Right atrium auricular region (tissue), 2 donors: ENCODE data around the gene TTLL11. TPM values are rescaled to one million over a fixed set of nuclear protein-coding genes. Genes with fewer than 3 reads are reported as not detected.

Source experiments
- DNase-seq: peaks from one replicate; pipeline ENCODE4 v3.0.0-alpha.2; 2019; ENCODE audit warnings: low spot score
- H3K27ac ChIP-seq, 2 donors: fragments of 200-600 bp; sonication (generic); 1 replicate in 1 of 2; 2 replicates in 1 of 2; pipeline ENCODE4 v1.5.1; 2016 to 2019
- H3K27me3 ChIP-seq, 2 donors: fragments of 200-600 bp; sonication (generic); one replicate each; pipeline versions ENCODE4 v1.5.1 to v1.6.0; 2017 to 2019
- H3K36me3 ChIP-seq: fragments of 200-600 bp; sonication (generic); one replicate; pipeline ENCODE4 v1.5.1; 2016
- H3K4me1 ChIP-seq, 2 donors: fragments of 200-600 bp; sonication (generic); one replicate each; pipeline versions ENCODE4 v1.5.1 to v1.6.0; 2017 to 2019
- H3K4me3 ChIP-seq, 2 donors: fragments of 200-600 bp; sonication (generic); 1 replicate in 1 of 2; 2 replicates in 1 of 2; pipeline ENCODE4 v1.5.1; 2017 to 2019; ENCODE audit warnings: mild to moderate bottlenecking in 1 of 2, moderate library complexity in 1 of 2
- H3K9me3 ChIP-seq, 2 donors: fragments of 200-600 bp; sonication (generic); one replicate each; pipeline ENCODE4 v1.5.1; 2019
- CTCF ChIP-seq, 2 donors: fragments of 200-600 bp; sonication (generic); IDR thresholded peaks; one replicate each; pipeline ENCODE4 v1.5.1; 2019; ENCODE audit warnings: antibody characterized with exemption in 2 of 2
- total RNA-seq, 2 donors: library from RNA; depleted of rRNA; stranded (reverse); fragments of >200 nt; gene quantifications; one replicate each; pipeline ENCODE4 v1.1.0, GENCODE V29; 2016

TTLL11 gene
- total RNA-seq, 2 donors from 2014 or later: 5.9 to 7.8 TPM

DNA sequence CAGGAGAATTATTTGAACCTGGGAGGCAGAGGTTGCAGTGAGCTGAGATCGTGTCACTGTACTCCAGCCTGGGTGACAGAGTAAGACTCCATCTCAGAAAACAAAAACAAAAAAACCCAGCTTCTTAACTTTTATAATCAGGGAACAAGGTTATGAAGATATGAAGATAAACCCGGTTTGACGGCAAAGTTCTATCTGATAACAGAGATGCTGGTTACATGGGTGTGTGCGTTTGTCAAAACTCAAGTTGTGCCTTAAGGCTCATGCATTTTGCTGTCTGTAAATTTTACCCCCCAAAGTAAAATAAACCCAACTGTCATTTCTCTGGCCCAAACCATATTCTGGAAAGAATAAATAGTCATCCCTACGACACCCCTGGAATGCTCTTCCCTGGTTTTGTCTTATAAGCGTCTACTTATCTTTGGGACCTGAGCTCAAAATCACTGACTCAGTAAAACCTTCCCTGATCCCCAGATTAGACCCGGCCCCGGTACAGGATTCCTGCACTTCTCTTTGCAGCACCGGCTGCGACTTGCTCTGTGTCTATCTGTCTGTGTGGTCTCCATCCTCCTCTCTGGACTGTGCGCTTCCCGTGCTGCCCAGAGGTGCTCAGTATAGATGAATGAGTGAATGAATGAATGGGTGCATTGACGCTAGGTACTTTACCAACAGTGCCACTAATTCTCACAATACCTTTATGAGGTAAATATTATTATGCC lies 269.5 kb downstream of the TTLL11 start:
- peak; percentile 48 for DNase-seq
- Histone ChIP-seq H3K9me3 (no peaks in the 10 kb centered on the region), H3K27me3 (no peaks in the 10 kb centered on the region), H3K27ac (no peak overlapping the region), H3K36me3 (no peaks in the 10 kb centered on the region), H3K4me3 (no peak overlapping the region), H3K4me1 (peaks cover 0 to 13% of the 10 kb centered on the region in 2 donors)
- TF ChIP-seq CTCF (IDR thresholded peaks at IDR 0.05): no peak

DNA sequence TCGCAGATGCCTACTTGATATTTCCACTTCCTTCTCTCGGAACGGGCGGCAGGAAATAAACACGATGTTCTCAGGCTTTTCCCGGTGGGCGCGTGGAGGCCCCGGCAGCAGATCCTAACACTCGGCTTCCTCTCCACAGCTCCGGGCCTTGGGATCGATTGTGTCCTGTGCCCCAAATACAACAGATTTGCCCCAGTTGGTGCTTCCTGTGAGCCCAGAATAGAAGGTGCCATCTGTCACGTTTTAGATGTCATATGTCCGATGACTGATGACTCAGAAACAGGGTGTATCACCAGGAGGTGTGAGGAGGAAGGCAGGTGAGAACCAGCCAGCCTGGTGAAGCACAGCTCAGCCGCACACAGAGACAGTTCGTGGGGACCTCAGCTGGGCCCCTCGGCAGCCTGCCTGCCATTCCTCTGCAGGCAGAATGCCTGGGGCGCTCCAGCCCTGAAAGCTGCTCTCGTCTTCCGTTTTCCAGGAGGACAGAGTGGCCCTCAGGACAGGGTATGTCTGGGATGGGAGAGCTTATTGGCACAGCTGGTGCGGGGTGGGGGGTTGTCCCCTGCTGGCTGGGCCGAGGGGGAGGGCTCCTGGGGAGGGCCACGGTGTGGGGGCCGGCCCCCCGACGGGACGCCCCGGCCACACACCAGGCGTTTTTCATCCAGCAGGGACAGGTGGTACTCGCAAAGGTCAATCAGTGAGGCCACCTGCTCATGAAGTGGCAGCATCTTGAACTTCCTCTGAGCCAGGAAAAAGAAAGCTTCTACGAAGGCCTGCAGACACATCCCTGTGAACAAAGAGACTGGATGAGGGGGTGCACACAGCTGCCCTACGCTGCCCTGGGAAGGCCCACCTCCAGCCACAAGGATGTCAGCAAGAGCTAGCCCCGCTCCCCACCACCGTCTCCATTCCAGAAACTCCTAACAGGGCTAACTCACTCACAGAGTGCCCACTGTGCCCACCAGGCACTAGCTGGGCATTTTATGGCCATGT lies 270.7 kb downstream of the TTLL11 start:
- H3K27ac ChIP-seq: no peak overlapping the region
- H3K4me1 ChIP-seq: peaks cover 0 to 13% of the 10 kb centered on the region in 2 donors
- no peak for TF ChIP-seq CTCF (IDR thresholded peaks at IDR 0.05)
- H3K36me3 ChIP-seq: no peaks in the 10 kb centered on the region
- H3K4me3 ChIP-seq: no peak overlapping the region
- no peaks in the 10 kb centered on the region for H3K27me3 ChIP-seq
- peak; percentile 21 for DNase-seq
- no peaks in the 10 kb centered on the region for H3K9me3 ChIP-seq

DNA sequence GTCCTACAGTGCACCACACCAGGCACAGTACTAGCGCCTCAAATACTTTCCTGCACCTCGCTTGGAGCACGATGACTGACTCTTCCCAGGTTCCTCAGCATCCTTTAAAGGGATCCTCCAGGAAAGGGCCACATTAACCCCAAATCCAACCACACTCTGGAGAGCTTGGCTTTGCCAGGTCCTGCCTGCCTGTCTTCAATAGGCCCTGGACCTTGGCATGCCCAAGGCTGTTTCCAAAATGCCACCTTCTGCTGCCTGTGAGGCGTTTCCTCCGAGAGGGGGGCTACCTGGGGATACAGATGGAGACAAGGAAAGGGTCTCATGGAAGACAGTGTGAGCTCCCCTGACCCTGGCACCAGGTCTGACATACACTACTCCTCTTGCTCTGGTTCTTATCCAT lies 271.8 kb downstream of the TTLL11 start:
- Histone ChIP-seq H3K27ac (no peak overlapping the region), H3K4me1 (peaks cover 0 to 13% of the 10 kb centered on the region in 2 donors), H3K36me3 (no peaks in the 10 kb centered on the region), H3K4me3 (no peak overlapping the region), H3K27me3 (no peaks in the 10 kb centered on the region), H3K9me3 (no peaks in the 10 kb centered on the region)
- no peak for TF ChIP-seq CTCF (IDR thresholded peaks at IDR 0.05)
- DNase-seq: no peak

- Histone ChIP-seq H3K36me3 (no peaks in the 10 kb centered on the region), H3K9me3 (no peaks in the 10 kb centered on the region), H3K27me3 (no peaks in the 10 kb centered on the region), H3K4me3 (no peak overlapping the region), H3K4me1 (peaks cover 0 to 13% of the 10 kb centered on the region in 2 donors), H3K27ac (no peak overlapping the region)
- TF ChIP-seq CTCF (IDR thresholded peaks at IDR 0.05): no peak
- no peak for DNase-seq
These were observed 272.7 kb downstream of the TTLL11 start for GRCh38 chr9:121820286-121821005.

DNA sequence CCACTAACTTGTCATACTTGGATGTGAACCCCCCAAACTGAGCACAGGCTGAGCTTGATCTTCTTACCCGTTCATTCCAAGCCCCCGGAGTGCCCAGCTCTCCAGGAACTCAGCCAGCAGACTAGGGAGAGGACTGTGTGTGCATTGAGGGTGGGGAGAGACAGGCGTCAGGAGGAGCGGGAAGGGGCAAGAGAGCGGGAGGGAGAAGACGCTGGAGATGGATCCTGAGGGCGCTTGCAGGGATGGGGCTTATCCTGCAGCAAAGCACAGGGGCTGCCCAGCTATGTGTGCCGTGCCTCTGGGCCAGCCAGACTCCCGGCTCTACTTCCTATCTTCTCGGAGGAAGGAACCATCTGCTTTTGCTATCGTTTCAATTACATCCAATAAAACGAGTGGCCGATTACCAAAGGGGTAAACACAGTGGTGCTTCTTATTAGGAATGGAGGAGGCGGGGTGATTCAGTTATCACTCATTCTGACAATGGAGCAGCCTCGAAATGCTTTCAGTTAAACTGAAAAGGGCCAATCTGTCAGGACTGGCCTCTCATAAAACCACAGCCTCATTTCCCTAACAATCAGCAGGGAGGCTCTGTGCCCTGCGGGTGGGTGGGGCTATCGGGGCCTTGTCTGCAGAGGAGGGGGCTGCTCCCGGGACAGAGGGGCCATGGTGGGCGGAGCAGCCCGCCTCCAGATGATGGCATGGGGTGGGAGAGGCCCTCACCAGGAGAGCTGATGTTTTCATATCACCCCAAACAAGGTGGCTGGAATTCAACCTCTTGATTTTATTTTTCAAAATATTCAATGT lies 273.5 kb downstream of the TTLL11 start:
- peaks cover 0 to 13% of the 10 kb centered on the region in 2 donors for H3K4me1 ChIP-seq
- no peak overlapping the region for H3K4me3 ChIP-seq
- H3K27me3 ChIP-seq: no peaks in the 10 kb centered on the region
- H3K27ac ChIP-seq: no peak overlapping the region
- H3K36me3 ChIP-seq: no peaks in the 10 kb centered on the region
- no peaks in the 10 kb centered on the region for H3K9me3 ChIP-seq
- no peak for DNase-seq
- TF ChIP-seq CTCF (IDR thresholded peaks at IDR 0.05): no peak
